PFSK-1 (cell line): ENCODE data around the gene MUCL3.

Experiments used
- FOXP2 ChIP-seq: optimal IDR thresholded peaks from 2 replicates; pipeline ENCODE3; 2011; ENCODE audit warnings: borderline replicate concordance, control low read depth, inconsistent platforms; ENCODE audit not compliant: insufficient read depth; ENCODE audit errors: extremely low read length, extremely low read depth
- POLR2AphosphoS5 ChIP-seq: IDR thresholded peaks from 2 replicates; pipeline ENCODE4 v1.6.1; 2012; ENCODE audit warnings: low read depth, mild to moderate bottlenecking, control low read depth, low read length, moderate library complexity
- REST ChIP-seq, 2 experiments: IDR thresholded peaks; 2 replicates each; pipeline versions ENCODE4 v1.6.1 to v1.8.0; 2011 to 2012; ENCODE audit warnings: low read depth in 2 of 2, low read length in 2 of 2, control low read depth in 1 of 2, inconsistent platforms in 1 of 2, mild to moderate bottlenecking in 1 of 2, moderate library complexity in 1 of 2; ENCODE audit not compliant: insufficient read depth in 1 of 2
- SIN3A ChIP-seq: IDR thresholded peaks from 2 replicates; pipeline ENCODE4 v1.6.1; 2012; ENCODE audit warnings: mild to moderate bottlenecking, low read length, moderate library complexity, borderline replicate concordance; ENCODE audit not compliant: insufficient read depth
- TAF1 ChIP-seq: IDR thresholded peaks from 2 replicates; pipeline ENCODE4 v1.6.1; 2012; ENCODE audit warnings: low read length, control low read depth, borderline replicate concordance; ENCODE audit not compliant: insufficient read depth

DNA sequence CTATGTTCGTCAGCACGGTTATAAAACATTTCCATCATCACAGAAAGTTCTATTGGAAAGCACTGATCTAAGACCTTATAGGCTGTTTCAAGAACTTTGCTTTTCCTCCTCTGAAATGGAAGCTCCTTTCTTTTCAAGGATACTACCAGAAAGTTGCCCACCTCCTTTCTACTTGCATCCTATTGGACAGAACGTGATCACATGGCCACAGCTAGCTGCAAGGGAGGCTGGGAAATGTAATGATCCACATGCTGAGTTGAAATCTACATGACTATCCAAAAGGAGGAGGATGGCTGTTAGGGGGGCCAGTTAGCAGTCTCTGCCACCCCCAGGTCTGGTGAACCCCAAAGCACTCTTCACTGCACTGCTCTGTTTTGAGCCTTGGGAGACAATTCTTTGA, 12.1 kb upstream of the MUCL3 start:
- TF ChIP-seq POLR2AphosphoS5 (no peak), REST (IDR thresholded peaks at IDR 0.05; ENCODE audit: insufficient read depth in 1 of 2, low read depth in 2 of 2, low read length in 2 of 2) (no peak), TAF1 (no peak), FOXP2 (no peak), SIN3A (no peak)
